NB4 (cell line): ENCODE data around the gene CFAP92.

Source experiments
- POLR2A ChIP-seq: IDR thresholded peaks from 2 replicates; pipeline ENCODE4 v1.6.1; 2011; ENCODE audit warnings: mild to moderate bottlenecking; ENCODE audit not compliant: insufficient read length; ENCODE audit errors: extremely low read depth
- TF ChIP-seq, protein P1 (sequence below): IDR thresholded peaks from one replicate; pipeline ENCODE4 v1.5.1; 2012; ENCODE audit warnings: low read depth, low read length

- TF ChIP-seq, protein P1, sequence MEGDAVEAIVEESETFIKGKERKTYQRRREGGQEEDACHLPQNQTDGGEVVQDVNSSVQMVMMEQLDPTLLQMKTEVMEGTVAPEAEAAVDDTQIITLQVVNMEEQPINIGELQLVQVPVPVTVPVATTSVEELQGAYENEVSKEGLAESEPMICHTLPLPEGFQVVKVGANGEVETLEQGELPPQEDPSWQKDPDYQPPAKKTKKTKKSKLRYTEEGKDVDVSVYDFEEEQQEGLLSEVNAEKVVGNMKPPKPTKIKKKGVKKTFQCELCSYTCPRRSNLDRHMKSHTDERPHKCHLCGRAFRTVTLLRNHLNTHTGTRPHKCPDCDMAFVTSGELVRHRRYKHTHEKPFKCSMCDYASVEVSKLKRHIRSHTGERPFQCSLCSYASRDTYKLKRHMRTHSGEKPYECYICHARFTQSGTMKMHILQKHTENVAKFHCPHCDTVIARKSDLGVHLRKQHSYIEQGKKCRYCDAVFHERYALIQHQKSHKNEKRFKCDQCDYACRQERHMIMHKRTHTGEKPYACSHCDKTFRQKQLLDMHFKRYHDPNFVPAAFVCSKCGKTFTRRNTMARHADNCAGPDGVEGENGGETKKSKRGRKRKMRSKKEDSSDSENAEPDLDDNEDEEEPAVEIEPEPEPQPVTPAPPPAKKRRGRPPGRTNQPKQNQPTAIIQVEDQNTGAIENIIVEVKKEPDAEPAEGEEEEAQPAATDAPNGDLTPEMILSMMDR: no peak
- TF ChIP-seq POLR2A: no peak
Measured at GRCh38 chr3:129009266-129009665, 15.4 kb upstream of the CFAP92 start.
